NOMO-1 treated with dmso at 0.1 percent for 144 hours (cell line): ENCODE measurements around the gene CDC42BPA.

Source experiments
- DNase-seq: peaks from one replicate; lab custom pipeline; 2025; ENCODE audit not compliant: unreplicated experiment; lab: John Stamatoyannopoulos, UW

Gene CDC42BPA

GRCh38 chr1:227071895-227072587, 246.3 kb downstream of the CDC42BPA start:
- no peak for DNase-seq

GRCh38 chr1:227070638-227071285, 247.5 kb downstream of the CDC42BPA start:
- no peak for DNase-seq

GRCh38 chr1:227069490-227069889, 248.8 kb downstream of the CDC42BPA start:
- no peak for DNase-seq

GRCh38 chr1:227068883-227069282, 249.4 kb downstream of the CDC42BPA start:
- no peak for DNase-seq

GRCh38 chr1:227066999-227067398, 251.3 kb downstream of the CDC42BPA start:
- DNase-seq, result no peak

GRCh38 chr1:227065311-227065710, 253.0 kb downstream of the CDC42BPA start:
- no peak for DNase-seq

- DNase-seq, result no peak
Measured at GRCh38 chr1:227062306-227062705, 256.0 kb downstream of the CDC42BPA start.

GRCh38 chr1:227059076-227059475, 259.2 kb downstream of the CDC42BPA start:
- no peak for DNase-seq

GRCh38 chr1:227058321-227058751, 260.0 kb downstream of the CDC42BPA start:
- DNase-seq, result no peak

- no peak for DNase-seq
Measured at GRCh38 chr1:227049253-227049652, 269.0 kb downstream of the CDC42BPA start.

- DNase-seq, result no peak
Measured at GRCh38 chr1:227043755-227044154, 274.5 kb downstream of the CDC42BPA start.

- DNase-seq, result no peak
Measured at GRCh38 chr1:227042292-227042691, 276.0 kb downstream of the CDC42BPA start.

GRCh38 chr1:227038401-227038800, 279.9 kb downstream of the CDC42BPA start:
- DNase-seq, result no peak

- no peak for DNase-seq
Measured at GRCh38 chr1:227037121-227037520, 281.2 kb downstream of the CDC42BPA start.

GRCh38 chr1:227035316-227035715, 283.0 kb downstream of the CDC42BPA start:
- DNase-seq, result no peak

- DNase-seq, result no peak
Measured at GRCh38 chr1:227033880-227034279, 284.4 kb downstream of the CDC42BPA start.

- DNase-seq, result no peak
Measured at GRCh38 chr1:227032396-227032795, 285.9 kb downstream of the CDC42BPA start.

- DNase-seq, result no peak
Measured at GRCh38 chr1:227016990-227017389, 301.3 kb downstream of the CDC42BPA start.

- no peak for DNase-seq
Measured at GRCh38 chr1:227010645-227011044, 307.6 kb downstream of the CDC42BPA start.

GRCh38 chr1:227009937-227010336, 308.4 kb downstream of the CDC42BPA start:
- DNase-seq, result no peak

- DNase-seq, result no peak
Measured at GRCh38 chr1:227006226-227006796, 312.0 kb downstream of the CDC42BPA start.

GRCh38 chr1:227004796-227005195, 313.5 kb downstream of the CDC42BPA start:
- DNase-seq, result no peak
